HPDE6-E6E7 (cell line): ENCODE measurements around the gene CEP192.
"Not testable (repeated sequence)": the region's sequence is repeated elsewhere in the genome, so short reads cannot be mapped to it uniquely, and the experiment has no call there.

Source experiments
- DNase-seq: peaks from one replicate; pipeline ENCODE4 v3.0.0; 2011; ENCODE audit warnings: missing footprints; ENCODE audit errors: extremely low spot score

CEP192 gene

GRCh38 chr18:13026583-13027270 is 35.6 kb downstream of the CEP192 start:
- DNase-seq: no peak

- no peak for DNase-seq
Observed at GRCh38 chr18:13028869-13029268, 37.7 kb downstream of the CEP192 start.

- DNase-seq: no peak
Observed at GRCh38 chr18:13032173-13032572, 41.0 kb downstream of the CEP192 start.

GRCh38 chr18:13035249-13035914 is 44.2 kb downstream of the CEP192 start:
- no peak for DNase-seq

GRCh38 chr18:13036622-13037320 is 45.6 kb downstream of the CEP192 start:
- no peak for DNase-seq

GRCh38 chr18:13039806-13040205 is 48.6 kb downstream of the CEP192 start:
- DNase-seq: no peak

GRCh38 chr18:13043066-13043465 is 51.9 kb downstream of the CEP192 start:
- DNase-seq: no peak

GRCh38 chr18:13048061-13048595 is 57.0 kb downstream of the CEP192 start:
- no peak for DNase-seq

- DNase-seq: no peak
Observed at GRCh38 chr18:13051159-13051558, 60.0 kb downstream of the CEP192 start.

- DNase-seq: peak; percentile 9
Observed at GRCh38 chr18:13051950-13052349, 60.8 kb downstream of the CEP192 start.

GRCh38 chr18:13054336-13054735 is 63.2 kb downstream of the CEP192 start:
- no peak for DNase-seq

- no peak for DNase-seq
Observed at GRCh38 chr18:13061630-13062189, 70.5 kb downstream of the CEP192 start.

- DNase-seq: no peak
Observed at GRCh38 chr18:13067124-13067523, 76.0 kb downstream of the CEP192 start.

GRCh38 chr18:13067966-13068365 is 76.8 kb downstream of the CEP192 start:
- DNase-seq: no peak

- no peak for DNase-seq
Observed at GRCh38 chr18:13070460-13070859, 79.3 kb downstream of the CEP192 start.

- no peak for DNase-seq
Observed at GRCh38 chr18:13076886-13077285, 85.7 kb downstream of the CEP192 start.

- DNase-seq: no peak
Observed at GRCh38 chr18:13077473-13077872, 86.3 kb downstream of the CEP192 start.

GRCh38 chr18:13078065-13078464 is 86.9 kb downstream of the CEP192 start:
- DNase-seq: not testable (repeated sequence)

GRCh38 chr18:13086906-13087305 is 95.7 kb downstream of the CEP192 start:
- DNase-seq: no peak

- DNase-seq: no peak
Observed at GRCh38 chr18:13095466-13095865, 104.3 kb downstream of the CEP192 start.

GRCh38 chr18:13096232-13096631 is 105.1 kb downstream of the CEP192 start:
- DNase-seq: no peak

- DNase-seq: no peak
Observed at GRCh38 chr18:13096719-13097118, 105.6 kb downstream of the CEP192 start.
